Endothelial cell of umbilical vein (primary cell): Measurements from ENCODE around the gene SPRY4. TPM values are rescaled to one million over a fixed set of nuclear protein-coding genes. Genes with fewer than 3 reads are reported as not detected.

ENCODE experiments used
- BruUV-seq: library from RNA; stranded (reverse); fragments of 400-500 nt; replicated peaks from 2 replicates; lab custom pipeline; 2021; lab: Mats Ljungman, UMichigan
- CTCF ChIA-PET: fragments of 300-600, 350-600 bp; sonication (Branson Sonifier 250); formaldehyde crosslinking; loops from one replicate; lab custom pipeline; 2021; ENCODE audit warnings: antibody characterized with exemption, inconsistent platforms; lab: Charles Lee
- POLR2A ChIA-PET: fragments of 300-600, 350-600 bp; sonication (Branson Sonifier 250); formaldehyde crosslinking; loops from one replicate; lab custom pipeline; 2021; ENCODE audit warnings: antibody characterized with exemption, inconsistent platforms; lab: Charles Lee
- DNase-seq: peaks from one replicate; pipeline ENCODE4 v3.0.0-alpha.2; 2011; ENCODE audit warnings: low read depth, low spot score
- FAIRE-seq: peaks from 2 replicates; lab custom pipeline; 2011; peaks lifted over from hg19 to GRCh38; lab: Jason Lieb, UNC
- H2AFZ ChIP-seq: 2 replicates; pipeline ENCODE4 v1.6.0; 2012; ENCODE audit warnings: low read depth, low read length, control low read depth, inconsistent platforms
- H3K27ac ChIP-seq: 2 replicates; pipeline ENCODE4 v1.5.1; 2011; ENCODE audit warnings: low read depth, mild to moderate bottlenecking, control low read depth, low read length, moderate library complexity; ENCODE audit not compliant: insufficient read depth
- H3K27me3 ChIP-seq, 2 experiments: 2 replicates each; pipeline versions ENCODE4 v1.6.0 to v1.6.1; 2011; ENCODE audit warnings: low read length in 2 of 2, mixed read lengths in 1 of 2; ENCODE audit not compliant: control insufficient read depth in 2 of 2, insufficient read depth in 2 of 2
- H3K36me3 ChIP-seq, 2 experiments: 2 replicates in 1 of 2; 3 replicates in 1 of 2; pipeline ENCODE4 v1.5.1; 2011; ENCODE audit warnings: low read length in 2 of 2, mild to moderate bottlenecking in 1 of 2, moderate library complexity in 1 of 2; ENCODE audit not compliant: control insufficient read depth in 2 of 2, insufficient read depth in 2 of 2; ENCODE audit errors: extremely low read depth in 1 of 2
- H3K4me1 ChIP-seq: 3 replicates; pipeline ENCODE4 v1.5.1; 2011; ENCODE audit warnings: mild to moderate bottlenecking, low read length; ENCODE audit not compliant: control insufficient read depth, insufficient read depth; ENCODE audit errors: extremely low read depth
- H3K4me2 ChIP-seq: 2 replicates; pipeline ENCODE4 v1.6.1; 2011; ENCODE audit warnings: low read length, control low read depth, mixed read lengths; ENCODE audit not compliant: insufficient read depth
- H3K4me3 ChIP-seq, 3 experiments: fragments of 200-600 bp in 1 of 3; sonication (generic), shearing (Covaris generic) in 1 of 3; replicated peaks in 1 of 3; 2 replicates each; pipeline ENCODE4 v1.5.1; 2011 to 2016; ENCODE audit warnings: control low read depth in 3 of 3, low read length in 3 of 3, mild to moderate bottlenecking in 2 of 3, inconsistent platforms in 1 of 3, low read depth in 1 of 3, moderate library complexity in 1 of 3; ENCODE audit not compliant: insufficient read depth in 1 of 3
- H3K79me2 ChIP-seq: 2 replicates; pipeline ENCODE4 v1.6.0; 2012; ENCODE audit warnings: low read length, inconsistent platforms; ENCODE audit not compliant: control insufficient read depth, insufficient read depth
- H3K9ac ChIP-seq: replicated peaks from 2 replicates; pipeline ENCODE3; 2011; ENCODE audit warnings: low read length, control low read depth; ENCODE audit not compliant: insufficient read depth; ENCODE audit errors: extremely low read depth
- H3K9me1 ChIP-seq: replicated peaks from 3 replicates; pipeline ENCODE4 v1.6.0; 2011; ENCODE audit warnings: mild to moderate bottlenecking, low read length; ENCODE audit not compliant: control insufficient read depth, insufficient read depth; ENCODE audit errors: extremely low read depth
- H3K9me3 ChIP-seq: replicated peaks from 2 replicates; pipeline ENCODE4 v1.5.1; 2012; ENCODE audit warnings: low read length, inconsistent platforms; ENCODE audit not compliant: control insufficient read depth, insufficient read depth
- H4K20me1 ChIP-seq: replicated peaks from 2 replicates; pipeline ENCODE3; 2011; ENCODE audit warnings: mild to moderate bottlenecking, low read length; ENCODE audit not compliant: control insufficient read depth, insufficient read depth; ENCODE audit errors: extremely low read depth
- EZH2 ChIP-seq: IDR thresholded peaks from 2 replicates; pipeline ENCODE4 v1.6.1; 2012; ENCODE audit warnings: borderline replicate concordance, low read depth, mild to moderate bottlenecking, moderate library complexity, low read length, inconsistent platforms; ENCODE audit not compliant: severe bottlenecking
- FOS ChIP-seq: IDR thresholded peaks from 2 replicates; pipeline ENCODE4 v1.6.1; 2011; ENCODE audit warnings: mild to moderate bottlenecking, low read length, moderate library complexity, borderline replicate concordance; ENCODE audit not compliant: insufficient read depth
- GATA2 ChIP-seq: IDR thresholded peaks from 2 replicates; pipeline ENCODE4 v1.7.0; 2011; ENCODE audit warnings: low read depth, mild to moderate bottlenecking, moderate library complexity, mixed read lengths, low read length; ENCODE audit not compliant: insufficient read length, insufficient read depth
- JUN ChIP-seq: IDR thresholded peaks from 2 replicates; pipeline ENCODE4 v1.6.1; 2011; ENCODE audit warnings: borderline replicate concordance, low read depth; ENCODE audit not compliant: insufficient read length, insufficient read depth
- MAX ChIP-seq: IDR thresholded peaks from 2 replicates; pipeline ENCODE4 v1.6.1; 2011; ENCODE audit not compliant: insufficient read depth, insufficient read length
- MYC ChIP-seq: IDR thresholded peaks from one replicate; pipeline ENCODE4 v1.6.1; 2011; ENCODE audit warnings: mild to moderate bottlenecking, low read depth, low read length
- POLR2A ChIP-seq: IDR thresholded peaks from 2 replicates; pipeline ENCODE4 v1.6.1; 2012; ENCODE audit warnings: low read depth, mild to moderate bottlenecking, control low read depth, low read length
- POLR2AphosphoS5 ChIP-seq: IDR thresholded peaks from 2 replicates; pipeline ENCODE4 v1.6.1; 2012; ENCODE audit warnings: low read depth, mild to moderate bottlenecking, control low read depth, low read length, moderate library complexity; ENCODE audit not compliant: insufficient read depth
- dilution Hi-C: fragments of 300-500 bp; cut with MboI; formaldehyde crosslinking; loops from one replicate; pipeline ENCODE4 v1.15.0; 2019; ENCODE audit warnings: low sequenced_read_pairs; ENCODE audit not compliant: extremely low pct_ligation_motif_present
- intact Hi-C: fragments of 100-400 bp; cut with micrococcal nuclease; formaldehyde crosslinking; loops from one replicate; pipeline ENCODE4 v1.10.0; 2022
- polyA plus RNA-seq, 4 experiments: library from polyadenylated mRNA; depleted of rRNA in 3 of 4; stranded (reverse) in 3 of 4; unstranded in 1 of 4; fragments of >200 nt; gene quantifications; 2 replicates each; pipeline versions ENCODE4 v1.2.1 to v1.2.3, GENCODE V29; 2011 to 2012; ENCODE audit warnings: missing spikeins in 1 of 4
- total RNA-seq: library from RNA; stranded (reverse); gene quantifications from 2 replicates; pipeline ENCODE4 v1.2.3, GENCODE V29; 2021
- TF ChIP-seq, protein P1 (sequence below), 2 donors: IDR thresholded peaks; 1 replicate in 1 of 2; 2 replicates in 1 of 2; pipeline ENCODE4 v1.5.1; 2011; ENCODE audit warnings: low read length in 2 of 2, mild to moderate bottlenecking in 2 of 2, moderate library complexity in 2 of 2, control low read depth in 1 of 2, inconsistent platforms in 1 of 2, low read depth in 1 of 2; ENCODE audit not compliant: insufficient read depth in 1 of 2; ENCODE audit errors: extremely low read depth in 1 of 2

Gene SPRY4
- total and polyA plus RNA-seq, 2 donors (not counting 3 experiments of a cell fraction or from before 2014, with no cell fraction given), result 9.3 to 33.9 TPM

GRCh38 chr5:142319560-142320429 lies 5.0 kb downstream of the SPRY4 start:
- no peak overlapping the region for H3K9ac ChIP-seq
- ChIA-PET CTCF (interaction anchor here (0.7 to 8.8 kb wide), 6 partner anchors 18 to 226 kb away, joined by 3 to 128 read pairs (median 4); no protein-coding TSS in a partner anchor), POLR2A (interaction anchor here (0.6 to 1.3 kb wide), 2 partner anchors 38 to 50 kb away, joined by 4 to 15 read pairs; no protein-coding TSS in a partner anchor)
- dilution Hi-C loops (no loop called here), intact Hi-C loops (loop anchor here (10.0 kb wide), 2 partner anchors 305 to 375 kb away; partner anchors contain the start of gene GNPDA1)
- FAIRE-seq, result no peak
- no peak overlapping the region for H3K27ac ChIP-seq
- no peaks in the 10 kb centered on the region for H3K9me3 ChIP-seq
- no peak overlapping the region for H3K4me3 ChIP-seq
- DNase-seq, result no peak
- no peaks in the 10 kb centered on the region for H4K20me1 ChIP-seq
- TF ChIP-seq POLR2AphosphoS5 (no peak), GATA2 (no peak), POLR2A (no peak), EZH2 (no peak), JUN (no peak), MAX (no peak), FOS (no peak), MYC (no peak)
- TF ChIP-seq, protein P1, sequence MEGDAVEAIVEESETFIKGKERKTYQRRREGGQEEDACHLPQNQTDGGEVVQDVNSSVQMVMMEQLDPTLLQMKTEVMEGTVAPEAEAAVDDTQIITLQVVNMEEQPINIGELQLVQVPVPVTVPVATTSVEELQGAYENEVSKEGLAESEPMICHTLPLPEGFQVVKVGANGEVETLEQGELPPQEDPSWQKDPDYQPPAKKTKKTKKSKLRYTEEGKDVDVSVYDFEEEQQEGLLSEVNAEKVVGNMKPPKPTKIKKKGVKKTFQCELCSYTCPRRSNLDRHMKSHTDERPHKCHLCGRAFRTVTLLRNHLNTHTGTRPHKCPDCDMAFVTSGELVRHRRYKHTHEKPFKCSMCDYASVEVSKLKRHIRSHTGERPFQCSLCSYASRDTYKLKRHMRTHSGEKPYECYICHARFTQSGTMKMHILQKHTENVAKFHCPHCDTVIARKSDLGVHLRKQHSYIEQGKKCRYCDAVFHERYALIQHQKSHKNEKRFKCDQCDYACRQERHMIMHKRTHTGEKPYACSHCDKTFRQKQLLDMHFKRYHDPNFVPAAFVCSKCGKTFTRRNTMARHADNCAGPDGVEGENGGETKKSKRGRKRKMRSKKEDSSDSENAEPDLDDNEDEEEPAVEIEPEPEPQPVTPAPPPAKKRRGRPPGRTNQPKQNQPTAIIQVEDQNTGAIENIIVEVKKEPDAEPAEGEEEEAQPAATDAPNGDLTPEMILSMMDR (IDR thresholded peaks at IDR 0.05; ENCODE audit: extremely low read depth in 1 of 2, insufficient read depth in 1 of 2, low read depth in 1 of 2, low read length in 2 of 2), result no peak
- no peak overlapping the region for H2AFZ ChIP-seq
- peak overlapping the region; percentile 78 for H3K4me2 ChIP-seq
- no TSS peak for BruUV-seq
- no peaks in the 10 kb centered on the region for H3K9me1 ChIP-seq
- H3K79me2 ChIP-seq, result peaks cover 100% of the 10 kb centered on the region
- H3K36me3 ChIP-seq, result no peaks in the 10 kb centered on the region
- peaks cover 73% of the 10 kb centered on the region for H3K4me1 ChIP-seq
- H3K27me3 ChIP-seq, result no peaks in the 10 kb centered on the region
